SH-SY5Y (cell line): Measurements from ENCODE around the gene PERP.

Experiments
- GATA2 ChIP-seq: IDR thresholded peaks from 2 replicates; pipeline ENCODE4 v1.6.1; 2011; ENCODE audit warnings: mild to moderate bottlenecking, low read depth, low read length
- GATA3 ChIP-seq: IDR thresholded peaks from 2 replicates; pipeline ENCODE4 v1.6.1; 2011; ENCODE audit warnings: low read depth, mild to moderate bottlenecking, low read length, moderate library complexity

DNA sequence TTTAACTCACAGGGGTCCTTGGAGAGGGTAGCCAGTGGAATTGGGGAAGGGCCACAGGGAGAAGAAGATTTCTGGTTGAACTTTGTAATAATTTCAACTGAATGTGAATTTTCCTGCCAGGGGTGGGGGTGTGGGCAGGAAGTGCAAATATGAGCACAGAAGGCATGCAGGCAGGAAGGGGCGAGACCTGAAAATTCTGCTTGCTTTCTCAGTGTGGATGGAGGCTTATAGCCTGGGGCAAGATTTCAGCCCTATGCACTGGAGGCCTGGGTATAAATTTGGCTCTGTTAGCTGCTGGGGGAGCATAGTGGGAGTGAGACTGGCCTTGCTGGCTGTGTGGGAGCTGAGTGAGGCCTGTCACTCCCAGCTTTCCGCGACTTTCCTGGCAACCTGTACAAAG lies 54.4 kb downstream of the PERP start:
- TF ChIP-seq GATA2, result no peak
- TF ChIP-seq GATA3, result no peak
